Measurements from ENCODE around the gene TSPAN9. TPM values are rescaled to one million over a fixed set of nuclear protein-coding genes. Genes with fewer than 3 reads are reported as not detected.

The TSPAN9 gene
- total and polyA plus RNA-seq, 4 donors, result 17.4 to 62.9 (median 34.2) TPM

- H3K9me3 ChIP-seq (ENCODE audit: control insufficient read depth in 4 of 4, low read length in 3 of 4), result no peaks in the 10 kb centered on the region
- H3K9ac ChIP-seq (ENCODE audit: low read depth in 1 of 2, low read length in 2 of 2), result no peak overlapping the region
- peaks cover 3 to 21% (median 17%) of the 10 kb centered on the region in 4 donors for H3K4me1 ChIP-seq (ENCODE audit: control insufficient read depth in 4 of 4, insufficient read depth in 4 of 4, low read length in 3 of 4)
- no peak overlapping the region for H3K4me3 ChIP-seq (ENCODE audit: low read depth in 1 of 3, low read length in 3 of 3)
- H3K36me3 ChIP-seq (ENCODE audit: control insufficient read depth in 4 of 4, insufficient read depth in 3 of 4, low read depth in 1 of 4, low read length in 3 of 4), result peaks cover 0 to 8% (median 0%) of the 10 kb centered on the region in 4 donors
- TF ChIP-seq FOXA1 (IDR thresholded peaks at IDR 0.05) (no peak), EGR1 (IDR thresholded peaks at IDR 0.05; ENCODE audit: low read depth in 2 of 2) (no peak), HNF4G (IDR thresholded peaks at IDR 0.05) (no peak), REST (IDR thresholded peaks at IDR 0.05) (no peak), CTCF (IDR thresholded peaks at IDR 0.05; ENCODE audit: low read depth, low read length, missing input control) (no peak), MAX (IDR thresholded peaks at IDR 0.05) (no peak), JUND (IDR thresholded peaks at IDR 0.05) (no peak), HNF4A (conservative IDR thresholded peaks at IDR 0.05) (no peak)
- DNase-seq (ENCODE audit: low spot score), result no peak
- H3K27me3 ChIP-seq (ENCODE audit: control insufficient read depth in 4 of 4, insufficient read depth in 4 of 4, low read length in 3 of 4), result no peaks in the 10 kb centered on the region
- 75% methylated on average over 16 of the region's 16 CpGs for WGBS
- H3K27ac ChIP-seq (ENCODE audit: low read depth in 1 of 2, low read length in 2 of 2), result no peak overlapping the region
These were observed 159.4 kb downstream of the TSPAN9 start for GRCh38 chr12:3236345-3237187.

- no peak overlapping the region for H3K4me3 ChIP-seq (ENCODE audit: low read depth in 1 of 3, low read length in 3 of 3)
- no peaks in the 10 kb centered on the region for H3K27me3 ChIP-seq (ENCODE audit: control insufficient read depth in 4 of 4, insufficient read depth in 4 of 4, low read length in 3 of 4)
- no peak for DNase-seq (ENCODE audit: low spot score)
- no peak overlapping the region for H3K9ac ChIP-seq (ENCODE audit: low read depth in 1 of 2, low read length in 2 of 2)
- H3K9me3 ChIP-seq (ENCODE audit: control insufficient read depth in 4 of 4, low read length in 3 of 4), result no peaks in the 10 kb centered on the region
- peaks cover 0 to 8% (median 0%) of the 10 kb centered on the region in 4 donors for H3K36me3 ChIP-seq (ENCODE audit: control insufficient read depth in 4 of 4, insufficient read depth in 3 of 4, low read depth in 1 of 4, low read length in 3 of 4)
- H3K27ac ChIP-seq (ENCODE audit: low read depth in 1 of 2, low read length in 2 of 2), result no peak overlapping the region
- H3K4me1 ChIP-seq (ENCODE audit: control insufficient read depth in 4 of 4, insufficient read depth in 4 of 4, low read length in 3 of 4), result peaks cover 6 to 37% (median 27%) of the 10 kb centered on the region in 4 donors
- WGBS, result 91% methylated on average over 11 of the region's 11 CpGs
- TF ChIP-seq REST (IDR thresholded peaks at IDR 0.05) (no peak), RXRA (IDR thresholded peaks at IDR 0.05) (no peak), ATF3 (IDR thresholded peaks at IDR 0.05) (no peak), RAD21 (IDR thresholded peaks at IDR 0.05) (no peak), HNF4A (conservative IDR thresholded peaks at IDR 0.05) (no peak), TAF1 (conservative IDR thresholded peaks at IDR 0.05) (no peak), GABPA (IDR thresholded peaks at IDR 0.05 in 1 of 2, conservative IDR thresholded peaks at IDR 0.05 in 1 of 2) (no peak), SP1 (IDR thresholded peaks at IDR 0.05) (no peak), CTCF (IDR thresholded peaks at IDR 0.05; ENCODE audit: low read depth, low read length, missing input control) (no peak), EGR1 (IDR thresholded peaks at IDR 0.05; ENCODE audit: low read depth in 2 of 2) (no peak), YY1 (IDR thresholded peaks at IDR 0.05) (no peak), FOXA1 (IDR thresholded peaks at IDR 0.05) (no peak)
These were observed 161.0 kb downstream of the TSPAN9 start for GRCh38 chr12:3238196-3238595.

All from liver (tissue), 9 donors.